Panc1 (cell line): ENCODE data around the gene CUL4A. TPM values are rescaled to one million over a fixed set of nuclear protein-coding genes. Genes with fewer than 3 reads are reported as not detected.

Source experiments
- ATAC-seq: fragments of 200-7000 bp; cut with Tn5 transposase; 2 replicates; pipeline ENCODE4 v1.9.1; 2020; ENCODE audit warnings: mild to moderate bottlenecking, moderate library complexity
- BruUV-seq: library from RNA; stranded (reverse); fragments of 400-500 nt; replicated peaks from 2 replicates; lab custom pipeline; 2021; lab: Mats Ljungman, UMichigan
- CTCF ChIA-PET: fragments of 300-600 bp; sonication (Branson Sonifier 250); formaldehyde crosslinking; loops from one replicate; lab custom pipeline; 2022; ENCODE audit warnings: antibody characterized with exemption; lab: Charles Lee
- POLR2A ChIA-PET: fragments of 300-600 bp; sonication (Branson Sonifier 250); formaldehyde crosslinking; loops from one replicate; lab custom pipeline; 2022; ENCODE audit warnings: antibody characterized with exemption; lab: Charles Lee
- DNase-seq: peaks from one replicate; pipeline ENCODE4 v3.0.0-alpha.2; 2010; ENCODE audit warnings: low read depth, low spot score
- H3K27ac ChIP-seq: 2 replicates; pipeline ENCODE4 v1.5.1; 2011; ENCODE audit warnings: mild to moderate bottlenecking, low read length, inconsistent platforms
- H3K27me3 ChIP-seq: fragments of 200-500 bp; sonication (Bioruptor generic); 2 replicates; pipeline ENCODE4 v1.6.0; 2014; ENCODE audit warnings: low read length, inconsistent platforms; ENCODE audit not compliant: control insufficient read depth, insufficient read depth
- H3K36me3 ChIP-seq: fragments of 200-500 bp; sonication (Bioruptor generic); 2 replicates; pipeline ENCODE4 v1.5.1; 2014; ENCODE audit warnings: inconsistent platforms, mild to moderate bottlenecking, low read length, moderate library complexity; ENCODE audit not compliant: control insufficient read depth, insufficient read depth
- H3K4me1 ChIP-seq: 2 replicates; pipeline ENCODE4 v1.5.1; 2011; ENCODE audit warnings: inconsistent platforms, mild to moderate bottlenecking, low read length, moderate library complexity; ENCODE audit not compliant: control insufficient read depth, insufficient read depth
- H3K4me3 ChIP-seq, 2 experiments: 2 replicates each; pipeline ENCODE4 v1.5.1; 2011 to 2012; ENCODE audit warnings: low read depth in 2 of 2, low read length in 2 of 2, mild to moderate bottlenecking in 2 of 2, inconsistent platforms in 1 of 2, moderate library complexity in 1 of 2
- H3K9me3 ChIP-seq: fragments of 200-500 bp; sonication (Bioruptor generic); 2 replicates; pipeline ENCODE4 v1.5.1; 2014; ENCODE audit warnings: low read depth, mild to moderate bottlenecking, inconsistent platforms, low read length, moderate library complexity; ENCODE audit not compliant: control insufficient read depth, insufficient read depth
- POLR2AphosphoS5 ChIP-seq: IDR thresholded peaks from 2 replicates; pipeline ENCODE4 v1.6.1; 2012; ENCODE audit warnings: mild to moderate bottlenecking, low read depth, low read length, moderate library complexity
- SIN3A ChIP-seq: IDR thresholded peaks from 2 replicates; pipeline ENCODE4 v1.6.1; 2012; ENCODE audit warnings: low read depth, mild to moderate bottlenecking, low read length, moderate library complexity, borderline replicate concordance; ENCODE audit not compliant: insufficient read depth
- TCF7L2 ChIP-seq: IDR thresholded peaks from 2 replicates; pipeline ENCODE4 v1.6.1; 2011; ENCODE audit warnings: mild to moderate bottlenecking, low read depth, low read length, inconsistent platforms
- in situ Hi-C: cut with HindIII; loops from 2 replicates; pipeline ENCODE4 v1.10.0; 2016; ENCODE audit warnings: low sequenced_read_pairs, low pct_unique_long_range_greater_than_20kb
- intact Hi-C: fragments of 100-400 bp; cut with micrococcal nuclease; formaldehyde crosslinking; loops from one replicate; pipeline ENCODE4 v1.10.0; 2022; ENCODE audit not compliant: unreplicated experiment
- total RNA-seq: library from RNA; stranded (reverse); gene quantifications from one replicate; pipeline ENCODE4 v1.2.1, GENCODE V29; 2021; ENCODE audit not compliant: unreplicated experiment
- TF ChIP-seq, protein P1 (sequence below), 2 experiments: IDR thresholded peaks; 2 replicates each; pipeline ENCODE4 v1.6.1; 2011 to 2012; ENCODE audit warnings: low read depth in 2 of 2, control low read depth in 1 of 2, low read length in 1 of 2, mild to moderate bottlenecking in 1 of 2, moderate library complexity in 1 of 2; ENCODE audit not compliant: insufficient read depth in 1 of 2
- TF ChIP-seq, protein P2 (sequence below): fragments of 450-650 bp; IDR thresholded peaks from 2 replicates; pipeline ENCODE4 v1.5.1; 2017; ENCODE audit warnings: mild to moderate bottlenecking

Gene CUL4A
- total RNA-seq, 1 experiment from 2014 or later = 80.8 TPM

DNA sequence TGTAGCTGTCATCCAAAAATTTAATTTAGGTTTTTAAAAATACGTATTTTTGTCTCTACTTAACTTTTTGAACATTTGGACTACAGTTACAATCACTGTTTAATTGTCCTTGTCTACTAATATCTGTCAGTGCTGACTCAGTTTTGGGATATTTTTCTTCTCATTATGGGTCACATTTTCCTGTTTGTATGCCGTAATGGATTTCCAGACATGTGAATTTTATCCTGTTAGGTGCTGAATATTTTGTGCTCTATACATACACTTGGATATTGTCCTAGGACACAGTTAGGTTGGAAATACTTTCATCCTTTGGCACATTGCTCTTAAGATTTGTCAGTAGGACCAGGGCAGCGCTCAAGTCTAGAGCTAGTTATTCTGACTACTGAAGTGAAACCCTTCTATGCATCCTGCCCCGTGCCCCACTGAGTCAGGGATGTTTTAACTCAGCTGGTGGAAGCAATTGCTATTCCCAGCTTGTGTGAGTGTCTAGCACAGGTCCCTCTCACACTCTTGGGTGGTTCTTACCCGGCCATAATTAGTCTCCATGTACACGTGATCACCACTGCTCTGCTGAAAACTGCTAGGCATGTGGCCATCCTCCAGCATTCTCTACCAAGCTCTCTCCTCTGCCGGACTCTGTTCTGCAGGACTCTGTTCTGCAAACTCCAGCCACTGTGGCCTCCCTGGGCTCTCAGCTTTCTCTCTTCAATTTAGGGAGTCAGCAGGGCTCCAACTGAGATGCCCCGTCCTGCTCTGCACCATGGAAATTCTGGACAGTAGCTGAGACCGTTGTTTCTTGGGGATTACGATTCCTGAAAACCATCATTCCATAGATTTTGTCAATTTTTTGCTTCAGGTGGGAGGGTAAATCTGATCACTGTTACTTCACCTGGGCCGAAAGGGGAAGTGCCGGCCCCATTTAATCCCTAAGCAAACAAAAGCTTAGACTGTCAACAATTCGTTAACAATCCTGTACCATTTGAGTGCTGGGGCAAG is 39.8 kb upstream of the CUL4A start:
- ATAC-seq (no peak), DNase-seq (no peak)
- in situ Hi-C loops = no loop called here
- no peak overlapping the region for H3K4me3 ChIP-seq
- H3K9me3 ChIP-seq = no peaks in the 10 kb centered on the region
- no peaks in the 10 kb centered on the region; the same call in 1 of the 2 replicates for H3K36me3 ChIP-seq
- CTCF ChIA-PET = no interaction called here
- H3K27me3 ChIP-seq = no peaks in the 10 kb centered on the region
- TF ChIP-seq, protein P1, sequence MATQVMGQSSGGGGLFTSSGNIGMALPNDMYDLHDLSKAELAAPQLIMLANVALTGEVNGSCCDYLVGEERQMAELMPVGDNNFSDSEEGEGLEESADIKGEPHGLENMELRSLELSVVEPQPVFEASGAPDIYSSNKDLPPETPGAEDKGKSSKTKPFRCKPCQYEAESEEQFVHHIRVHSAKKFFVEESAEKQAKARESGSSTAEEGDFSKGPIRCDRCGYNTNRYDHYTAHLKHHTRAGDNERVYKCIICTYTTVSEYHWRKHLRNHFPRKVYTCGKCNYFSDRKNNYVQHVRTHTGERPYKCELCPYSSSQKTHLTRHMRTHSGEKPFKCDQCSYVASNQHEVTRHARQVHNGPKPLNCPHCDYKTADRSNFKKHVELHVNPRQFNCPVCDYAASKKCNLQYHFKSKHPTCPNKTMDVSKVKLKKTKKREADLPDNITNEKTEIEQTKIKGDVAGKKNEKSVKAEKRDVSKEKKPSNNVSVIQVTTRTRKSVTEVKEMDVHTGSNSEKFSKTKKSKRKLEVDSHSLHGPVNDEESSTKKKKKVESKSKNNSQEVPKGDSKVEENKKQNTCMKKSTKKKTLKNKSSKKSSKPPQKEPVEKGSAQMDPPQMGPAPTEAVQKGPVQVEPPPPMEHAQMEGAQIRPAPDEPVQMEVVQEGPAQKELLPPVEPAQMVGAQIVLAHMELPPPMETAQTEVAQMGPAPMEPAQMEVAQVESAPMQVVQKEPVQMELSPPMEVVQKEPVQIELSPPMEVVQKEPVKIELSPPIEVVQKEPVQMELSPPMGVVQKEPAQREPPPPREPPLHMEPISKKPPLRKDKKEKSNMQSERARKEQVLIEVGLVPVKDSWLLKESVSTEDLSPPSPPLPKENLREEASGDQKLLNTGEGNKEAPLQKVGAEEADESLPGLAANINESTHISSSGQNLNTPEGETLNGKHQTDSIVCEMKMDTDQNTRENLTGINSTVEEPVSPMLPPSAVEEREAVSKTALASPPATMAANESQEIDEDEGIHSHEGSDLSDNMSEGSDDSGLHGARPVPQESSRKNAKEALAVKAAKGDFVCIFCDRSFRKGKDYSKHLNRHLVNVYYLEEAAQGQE (IDR thresholded peaks at IDR 0.05; ENCODE audit: insufficient read depth in 1 of 2, low read depth in 2 of 2, low read length in 1 of 2) = no peak
- TF ChIP-seq TCF7L2 = no peak
- TF ChIP-seq SIN3A = no peak
- TF ChIP-seq, protein P2, sequence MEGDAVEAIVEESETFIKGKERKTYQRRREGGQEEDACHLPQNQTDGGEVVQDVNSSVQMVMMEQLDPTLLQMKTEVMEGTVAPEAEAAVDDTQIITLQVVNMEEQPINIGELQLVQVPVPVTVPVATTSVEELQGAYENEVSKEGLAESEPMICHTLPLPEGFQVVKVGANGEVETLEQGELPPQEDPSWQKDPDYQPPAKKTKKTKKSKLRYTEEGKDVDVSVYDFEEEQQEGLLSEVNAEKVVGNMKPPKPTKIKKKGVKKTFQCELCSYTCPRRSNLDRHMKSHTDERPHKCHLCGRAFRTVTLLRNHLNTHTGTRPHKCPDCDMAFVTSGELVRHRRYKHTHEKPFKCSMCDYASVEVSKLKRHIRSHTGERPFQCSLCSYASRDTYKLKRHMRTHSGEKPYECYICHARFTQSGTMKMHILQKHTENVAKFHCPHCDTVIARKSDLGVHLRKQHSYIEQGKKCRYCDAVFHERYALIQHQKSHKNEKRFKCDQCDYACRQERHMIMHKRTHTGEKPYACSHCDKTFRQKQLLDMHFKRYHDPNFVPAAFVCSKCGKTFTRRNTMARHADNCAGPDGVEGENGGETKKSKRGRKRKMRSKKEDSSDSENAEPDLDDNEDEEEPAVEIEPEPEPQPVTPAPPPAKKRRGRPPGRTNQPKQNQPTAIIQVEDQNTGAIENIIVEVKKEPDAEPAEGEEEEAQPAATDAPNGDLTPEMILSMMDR = no peak
- TF ChIP-seq POLR2AphosphoS5 = no peak
- no peak overlapping the region for H3K27ac ChIP-seq
- no TSS peak for BruUV-seq
- intact Hi-C loops = no loop called here
- H3K4me1 ChIP-seq = no peaks in the 10 kb centered on the region
- POLR2A ChIA-PET = interaction anchor here (1.3 kb wide), 1 partner anchor 13 kb away, joined by 3 read pairs; no protein-coding TSS in a partner anchor

DNA sequence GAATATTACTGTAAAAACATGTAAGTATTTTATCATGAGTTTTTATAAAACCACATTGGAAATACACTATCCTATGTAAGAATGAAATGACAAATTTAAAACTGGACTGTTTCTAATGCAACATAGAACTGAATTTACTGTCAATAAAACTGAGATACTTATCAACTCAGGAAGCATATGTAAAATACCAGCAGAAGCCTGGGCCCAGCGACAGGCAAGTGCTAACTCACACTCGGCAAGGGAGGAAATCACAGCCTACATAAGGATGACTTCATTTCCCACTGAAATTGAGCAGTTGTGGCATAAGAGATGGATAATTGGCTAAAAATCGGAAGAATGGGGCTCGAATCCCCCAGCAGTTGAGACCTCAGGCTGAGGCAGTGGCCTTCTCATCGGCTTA is 38.9 kb upstream of the CUL4A start:
- in situ Hi-C loops (no loop called here), intact Hi-C loops (no loop called here)
- H3K4me3 ChIP-seq = no peak overlapping the region
- no TSS peak for BruUV-seq
- no peaks in the 10 kb centered on the region for H3K9me3 ChIP-seq
- no peak overlapping the region for H3K27ac ChIP-seq
- no peaks in the 10 kb centered on the region for H3K4me1 ChIP-seq
- no peaks in the 10 kb centered on the region; the same call in 1 of the 2 replicates for H3K36me3 ChIP-seq
- no peaks in the 10 kb centered on the region for H3K27me3 ChIP-seq
- no peak for DNase-seq
- POLR2A ChIA-PET = interaction anchor here (1.3 kb wide), 1 partner anchor 12 kb away, joined by 3 read pairs; no protein-coding TSS in a partner anchor
- CTCF ChIA-PET = no interaction called here
- TF ChIP-seq, protein P2 = no peak
- ATAC-seq = no peak
